CD14-positive monocyte (primary cell): ENCODE measurements around the gene PIR. TPM values are rescaled to one million over a fixed set of nuclear protein-coding genes. Genes with fewer than 3 reads are reported as not detected.

Source experiments
- DNase-seq, 3 donors: peaks; one replicate each; pipeline ENCODE4 v3.0.0-alpha.2; 2011 to 2022
- H2AFZ ChIP-seq: 2 replicates; pipeline ENCODE4 v1.6.0; 2012; ENCODE audit warnings: mild to moderate bottlenecking, low read depth, low read length, inconsistent platforms; ENCODE audit not compliant: insufficient read depth, poor library complexity, severe bottlenecking
- H3K27ac ChIP-seq, 2 donors: 1 replicate in 1 of 2; 2 replicates in 1 of 2; pipeline ENCODE4 v1.5.1; 2012 to 2013; ENCODE audit warnings: low read length in 2 of 2, control low read depth in 1 of 2, inconsistent platforms in 1 of 2, low read depth in 1 of 2, mild to moderate bottlenecking in 1 of 2
- H3K27me3 ChIP-seq, 2 donors: one replicate each; pipeline versions ENCODE4 v1.6.0 to v1.6.1; 2011 to 2013; ENCODE audit warnings: low read length in 2 of 2; ENCODE audit not compliant: control insufficient read depth in 2 of 2, insufficient read depth in 2 of 2
- H3K36me3 ChIP-seq, 2 donors: replicated peaks in 1 of 2; 1 replicate in 1 of 2; 2 replicates in 1 of 2; pipeline versions ENCODE4 v1.5.1 to v1.6.1; 2012 to 2013; ENCODE audit warnings: low read length in 2 of 2, control low read depth in 1 of 2, inconsistent platforms in 1 of 2, mild to moderate bottlenecking in 1 of 2; ENCODE audit not compliant: insufficient read depth in 2 of 2, control insufficient read depth in 1 of 2
- H3K4me1 ChIP-seq, 2 donors: 1 replicate in 1 of 2; 2 replicates in 1 of 2; pipeline versions ENCODE4 v1.5.1 to v1.6.1; 2012 to 2013; ENCODE audit warnings: low read length in 2 of 2, control low read depth in 1 of 2, inconsistent platforms in 1 of 2, mild to moderate bottlenecking in 1 of 2, moderate library complexity in 1 of 2; ENCODE audit not compliant: insufficient read depth in 2 of 2, control insufficient read depth in 1 of 2
- H3K4me2 ChIP-seq: replicated peaks from 2 replicates; pipeline ENCODE3; 2012; ENCODE audit warnings: low read length, moderate library complexity, mild to moderate bottlenecking; ENCODE audit not compliant: poor library complexity, severe bottlenecking; ENCODE audit errors: extremely low read depth
- H3K4me3 ChIP-seq, 3 experiments: fragments of 200-600 bp in 1 of 3; sonication (generic) in 1 of 3; replicated peaks in 1 of 3; 1 replicate in 2 of 3; 2 replicates in 1 of 3; pipeline ENCODE4 v1.5.1; 2011 to 2013; ENCODE audit warnings: low read length in 3 of 3, mild to moderate bottlenecking in 3 of 3, control low read depth in 2 of 3, low read depth in 2 of 3, inconsistent platforms in 1 of 3, moderate library complexity in 1 of 3
- H3K79me2 ChIP-seq: 2 replicates; pipeline ENCODE4 v1.6.0; 2012; ENCODE audit warnings: mild to moderate bottlenecking, control low read depth, inconsistent platforms, low read length, moderate library complexity; ENCODE audit not compliant: insufficient read depth
- H3K9ac ChIP-seq: 2 replicates; pipeline ENCODE4 v1.6.0; 2017; ENCODE audit warnings: low read length, mild to moderate bottlenecking; ENCODE audit not compliant: insufficient read depth, poor library complexity, severe bottlenecking
- H3K9me3 ChIP-seq, 2 donors: replicated peaks in 1 of 2; 1 replicate in 1 of 2; 2 replicates in 1 of 2; pipeline versions ENCODE4 v1.5.1 to v1.6.1; 2012 to 2013; ENCODE audit warnings: low read length in 2 of 2, control low read depth in 1 of 2; ENCODE audit not compliant: control insufficient read depth in 1 of 2, insufficient read depth in 1 of 2
- H4K20me1 ChIP-seq: 2 replicates; pipeline ENCODE4 v1.6.0; 2012; ENCODE audit warnings: mild to moderate bottlenecking, low read length, control low read depth, moderate library complexity; ENCODE audit not compliant: insufficient read depth
- H3K27ac Mint-ChIP-seq, 7 donors: one replicate each; pipeline ENCODE4 v1.8.0; 2020; ENCODE audit warnings: mild to moderate bottlenecking in 7 of 7, mixed read lengths in 7 of 7, moderate library complexity in 6 of 7, inconsistent platforms in 2 of 7
- H3K27me3 Mint-ChIP-seq, 3 donors: one replicate each; pipeline ENCODE4 v1.8.0; 2021 to 2022; ENCODE audit warnings: low read depth in 3 of 3, mild to moderate bottlenecking in 3 of 3, mixed read lengths in 3 of 3, moderate library complexity in 3 of 3, inconsistent platforms in 1 of 3
- H3K36me3 Mint-ChIP-seq, 2 donors: one replicate each; pipeline ENCODE4 v1.8.0; 2020; ENCODE audit warnings: mixed read lengths in 2 of 2, inconsistent platforms in 1 of 2, mild to moderate bottlenecking in 1 of 2
- H3K4me1 Mint-ChIP-seq: one replicate; pipeline ENCODE4 v1.8.0; 2020; ENCODE audit warnings: mild to moderate bottlenecking, mixed read lengths
- H3K4me3 Mint-ChIP-seq, 2 donors: one replicate each; pipeline ENCODE4 v1.8.0; 2020; ENCODE audit warnings: mild to moderate bottlenecking in 2 of 2, mixed read lengths in 2 of 2, moderate library complexity in 1 of 2
- H3K9me3 Mint-ChIP-seq, 7 donors: one replicate each; pipeline ENCODE4 v1.8.0; 2020 to 2022; ENCODE audit warnings: mixed read lengths in 7 of 7, mild to moderate bottlenecking in 6 of 7, moderate library complexity in 6 of 7, inconsistent platforms in 2 of 7
- CTCF ChIP-seq: fragments of 200-600 bp; IDR thresholded peaks from one replicate; pipeline ENCODE4 v1.8.0; 2022; ENCODE audit warnings: antibody characterized with exemption, mild to moderate bottlenecking
- WGBS: methylation state at CpG from one replicate; pipeline ENCODE4 v1.1.5; 2013; ENCODE audit warnings: missing lambda C conversion rate; ENCODE audit not compliant: insufficient coverage; 5-methylcytosine and 5-hydroxymethylcytosine counted together
- intact Hi-C, 2 donors: fragments of 100-400 bp; cut with micrococcal nuclease; formaldehyde crosslinking; loops; one replicate each; pipeline versions ENCODE4 v1.15.0 to v1.15.1; 2023
- polyA plus RNA-seq, 3 donors: library from polyadenylated mRNA; depleted of rRNA in 1 of 3; unstranded in 2 of 3; stranded (reverse) in 1 of 3; fragments of 300-500 nt in 2 of 3; fragments of >200 nt in 1 of 3; fragmentation: Illumina TruSeq in 2 of 3; gene quantifications; 1 replicate in 2 of 3; 2 replicates in 1 of 3; pipeline ENCODE4 v1.2.3, GENCODE V29; 2012 to 2021

Gene PIR
- polyA plus RNA-seq, 3 donors: 0.05 to 0.23 TPM; not detected in 1

DNA sequence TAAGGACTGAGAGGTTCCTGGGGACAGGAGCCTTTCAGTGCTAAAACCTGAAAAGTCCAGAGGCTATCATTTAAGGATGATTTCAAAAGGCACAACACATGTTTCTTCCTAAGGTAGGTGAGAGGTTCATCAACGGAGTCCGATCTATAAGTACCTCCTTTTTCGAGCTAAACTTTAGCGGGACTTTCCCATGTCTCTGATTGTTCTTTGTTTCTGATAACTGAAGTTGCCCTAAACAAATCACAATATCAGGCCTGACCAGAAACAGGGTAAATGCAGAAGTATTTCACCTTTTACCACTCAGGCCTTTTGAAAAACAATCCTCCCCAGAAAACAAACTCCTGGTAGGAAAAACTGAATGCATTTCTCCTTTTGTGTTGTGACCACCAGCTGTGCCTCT is 17.6 kb downstream of the PIR start:
- H3K4me1 Mint-ChIP-seq: peaks cover 5% of the 10 kb centered on the region
- Histone ChIP-seq H3K9ac (no peak overlapping the region), H3K79me2 (no peaks in the 10 kb centered on the region), H2AFZ (no peak overlapping the region), H3K27ac (no peak overlapping the region), H3K9me3 (no peaks in the 10 kb centered on the region), H3K27me3 (peaks cover 0 to 38% of the 10 kb centered on the region in 2 donors), H3K36me3 (no peaks in the 10 kb centered on the region), H3K4me1 (no peaks in the 10 kb centered on the region), H3K4me3 (no peak overlapping the region), H4K20me1 (no peaks in the 10 kb centered on the region), H3K4me2 (no peak overlapping the region)
- no CpG with 5 or more reads among the region's 4 CpGs for WGBS
- no peak for DNase-seq
- intact Hi-C loops: no loop called here
- peaks cover 0 to 21% (median 0%) of the 10 kb centered on the region in 3 donors for H3K27me3 Mint-ChIP-seq
- no peak for TF ChIP-seq CTCF
- H3K27ac Mint-ChIP-seq: no peak overlapping the region
- H3K4me3 Mint-ChIP-seq: no peak overlapping the region
- peaks cover 0 to 5% (median 0%) of the 10 kb centered on the region in 7 donors for H3K9me3 Mint-ChIP-seq
- no peaks in the 10 kb centered on the region for H3K36me3 Mint-ChIP-seq

- H3K4me2 ChIP-seq: no peak overlapping the region
- Mint-ChIP-seq H3K36me3 (no peaks in the 10 kb centered on the region), H3K27ac (no peak overlapping the region), H3K4me1 (peaks cover 5% of the 10 kb centered on the region), H3K4me3 (no peak overlapping the region), H3K27me3 (peaks cover 0 to 19% (median 0%) of the 10 kb centered on the region in 3 donors), H3K9me3 (peaks cover 0 to 2% (median 0%) of the 10 kb centered on the region in 7 donors)
- no peak overlapping the region for H3K4me3 ChIP-seq
- H3K9me3 ChIP-seq: no peaks in the 10 kb centered on the region
- intact Hi-C loops: no loop called here
- no peaks in the 10 kb centered on the region for H3K79me2 ChIP-seq
- H3K4me1 ChIP-seq: no peaks in the 10 kb centered on the region
- H4K20me1 ChIP-seq: no peaks in the 10 kb centered on the region
- no peak overlapping the region for H2AFZ ChIP-seq
- H3K36me3 ChIP-seq: no peaks in the 10 kb centered on the region
- H3K27ac ChIP-seq: no peak overlapping the region
- H3K9ac ChIP-seq: no peak overlapping the region
- WGBS: no CpG with 5 or more reads among the region's 5 CpGs
- no peak for TF ChIP-seq CTCF
- H3K27me3 ChIP-seq: peaks cover 0 to 37% of the 10 kb centered on the region in 2 donors
- no peak for DNase-seq
Observed at GRCh38 chrX:15475021-15475420, 18.1 kb downstream of the PIR start.
